Measurements from ENCODE around the gene RPL10. TPM values are rescaled to one million over a fixed set of nuclear protein-coding genes. Genes with fewer than 3 reads are reported as not detected.

Gene RPL10
- total RNA-seq, 4 donors from 2014 or later: 2,150 to 7,554 (median 4,519) TPM

DNA sequence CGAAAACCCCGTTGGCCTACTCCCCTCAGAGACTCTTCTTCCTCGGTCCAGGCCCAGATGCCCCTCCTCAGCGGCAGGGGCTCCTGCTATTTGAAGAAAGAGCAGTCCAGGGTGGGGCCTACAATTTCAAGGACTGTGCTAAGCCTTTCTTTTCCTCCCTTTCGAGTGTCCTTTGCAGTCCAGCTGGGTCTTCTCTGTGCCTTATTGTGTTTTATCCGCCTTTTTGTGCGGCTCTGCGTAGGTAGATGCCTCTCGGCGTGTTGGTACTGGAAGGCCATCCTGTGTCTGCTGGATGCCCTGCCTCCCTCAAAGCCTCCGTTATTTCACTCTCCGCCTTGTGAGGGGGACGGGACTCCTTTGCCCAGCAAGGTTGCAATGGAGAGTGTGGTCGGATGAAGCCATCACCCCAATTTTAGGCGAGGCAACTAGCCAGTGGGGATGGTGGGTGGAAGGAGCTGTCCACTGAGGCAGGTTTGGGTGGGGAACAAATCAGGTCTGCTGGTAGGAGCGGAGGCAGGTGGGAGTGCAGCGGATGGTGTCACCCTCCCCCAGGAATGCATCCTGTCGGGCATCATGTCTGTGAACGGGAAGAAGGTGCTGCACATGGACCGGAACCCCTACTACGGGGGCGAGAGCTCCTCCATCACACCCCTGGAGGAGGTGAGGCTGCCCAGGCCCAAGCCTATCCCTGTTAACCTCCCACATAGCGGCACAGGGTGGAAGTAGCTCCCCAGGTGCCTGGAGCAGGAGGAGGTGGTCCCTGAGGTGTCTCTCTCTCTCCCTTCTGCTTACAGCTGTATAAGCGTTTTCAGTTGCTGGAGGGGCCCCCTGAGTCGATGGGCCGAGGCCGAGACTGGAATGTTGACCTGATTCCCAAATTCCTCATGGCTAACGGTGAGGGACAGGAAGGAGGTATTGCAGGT is 40.1 kb downstream of the RPL10 start:
- H3K36me3 ChIP-seq: peaks cover 4 to 63% (median 60%) of the 10 kb centered on the region in 4 donors
- H3K4me1 ChIP-seq: peaks cover 7 to 27% (median 23%) of the 10 kb centered on the region in 4 donors
- H3K9me3 ChIP-seq: no peaks in the 10 kb centered on the region
- intact Hi-C loops (cut with DNase I): loop anchor here (5.0 kb wide), 1 partner anchor 49 kb away; the partner anchor contains the start of gene UBL4A
- no peaks in the 10 kb centered on the region for H3K27me3 ChIP-seq
- H3K4me3 ChIP-seq: peak overlapping the region; percentile 68 to 84 (median 74)
- WGBS: 58% methylated on average over 27 of the region's 28 CpGs
- DNase-seq (ENCODE audit: extremely low spot score): no peak
- H3K27ac ChIP-seq (replicated peaks in 1 of 4): peak overlapping the region; percentile 88 to 91 (median 90)
- TF ChIP-seq EP300 (IDR thresholded peaks at IDR 0.05) (no peak), POLR2AphosphoS5 (IDR thresholded peaks at IDR 0.05) (no peak), POLR2A (IDR thresholded peaks at IDR 0.05; ENCODE audit: low read depth) (no peak)

DNA sequence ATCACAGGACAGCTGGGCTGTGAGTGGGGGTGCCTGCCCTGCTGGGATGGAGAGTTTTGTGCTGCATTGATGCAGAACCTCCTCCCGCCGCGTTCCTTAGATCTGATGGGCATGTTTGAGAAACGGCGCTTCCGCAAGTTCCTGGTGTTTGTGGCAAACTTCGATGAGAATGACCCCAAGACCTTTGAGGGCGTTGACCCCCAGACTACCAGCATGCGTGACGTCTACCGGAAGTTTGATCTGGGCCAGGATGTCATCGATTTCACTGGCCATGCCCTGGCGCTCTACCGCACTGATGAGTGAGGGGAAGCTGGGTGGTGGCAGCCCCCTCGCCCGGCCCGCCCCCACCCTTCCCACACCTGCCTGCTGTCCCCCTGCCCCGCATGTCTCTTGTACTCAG is 41.7 kb downstream of the RPL10 start:
- no peak for DNase-seq (ENCODE audit: extremely low spot score)
- intact Hi-C loops (cut with DNase I): loop anchor here (5.0 kb wide), 1 partner anchor 47 kb away; the partner anchor contains the start of gene UBL4A

DNA sequence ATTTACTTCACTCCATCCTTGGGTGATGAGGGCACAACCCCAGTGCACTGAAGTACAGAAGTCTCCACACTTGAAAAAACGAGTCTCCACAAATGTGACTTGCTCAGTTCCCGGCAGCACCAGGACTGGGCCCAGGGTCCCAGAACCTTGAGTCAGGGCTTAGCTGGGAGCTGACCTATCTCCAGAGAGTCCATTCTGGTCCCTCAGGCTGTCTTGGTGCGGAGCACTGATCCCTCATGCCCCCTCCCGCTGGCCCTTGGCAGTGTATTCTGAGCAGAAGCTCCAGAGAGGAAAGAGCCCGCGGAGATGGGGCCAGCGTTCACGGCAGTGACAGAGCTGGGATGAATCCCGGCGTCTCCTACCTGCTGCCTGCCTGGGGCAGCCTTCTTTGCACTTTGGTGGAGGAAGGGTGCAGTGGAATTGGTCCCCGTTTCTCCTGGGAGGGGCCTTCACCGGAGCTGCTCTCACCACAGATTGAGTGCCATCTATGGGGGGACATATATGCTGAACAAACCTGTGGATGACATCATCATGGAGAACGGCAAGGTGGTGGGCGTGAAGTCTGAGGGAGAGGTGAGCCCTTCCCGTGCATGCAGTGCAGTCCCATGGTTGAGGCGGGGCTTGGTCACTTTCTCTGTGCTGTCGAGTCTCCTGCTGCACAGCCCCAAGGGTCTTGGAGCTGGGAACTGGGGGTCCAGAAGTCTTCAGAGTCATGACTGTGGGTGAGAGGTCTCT is 42.6 kb downstream of the RPL10 start:
- no peak for DNase-seq (ENCODE audit: extremely low spot score)
- intact Hi-C loops (cut with DNase I): no loop called here
- Histone ChIP-seq H3K27ac (replicated peaks in 1 of 4) (no peak overlapping the region), H3K4me1 (peaks cover 19 to 47% (median 42%) of the 10 kb centered on the region in 4 donors), H3K9me3 (no peaks in the 10 kb centered on the region), H3K27me3 (no peaks in the 10 kb centered on the region), H3K36me3 (peaks cover 4 to 44% (median 38%) of the 10 kb centered on the region in 4 donors), H3K4me3 (no peak overlapping the region)
- TF ChIP-seq, protein P1, sequence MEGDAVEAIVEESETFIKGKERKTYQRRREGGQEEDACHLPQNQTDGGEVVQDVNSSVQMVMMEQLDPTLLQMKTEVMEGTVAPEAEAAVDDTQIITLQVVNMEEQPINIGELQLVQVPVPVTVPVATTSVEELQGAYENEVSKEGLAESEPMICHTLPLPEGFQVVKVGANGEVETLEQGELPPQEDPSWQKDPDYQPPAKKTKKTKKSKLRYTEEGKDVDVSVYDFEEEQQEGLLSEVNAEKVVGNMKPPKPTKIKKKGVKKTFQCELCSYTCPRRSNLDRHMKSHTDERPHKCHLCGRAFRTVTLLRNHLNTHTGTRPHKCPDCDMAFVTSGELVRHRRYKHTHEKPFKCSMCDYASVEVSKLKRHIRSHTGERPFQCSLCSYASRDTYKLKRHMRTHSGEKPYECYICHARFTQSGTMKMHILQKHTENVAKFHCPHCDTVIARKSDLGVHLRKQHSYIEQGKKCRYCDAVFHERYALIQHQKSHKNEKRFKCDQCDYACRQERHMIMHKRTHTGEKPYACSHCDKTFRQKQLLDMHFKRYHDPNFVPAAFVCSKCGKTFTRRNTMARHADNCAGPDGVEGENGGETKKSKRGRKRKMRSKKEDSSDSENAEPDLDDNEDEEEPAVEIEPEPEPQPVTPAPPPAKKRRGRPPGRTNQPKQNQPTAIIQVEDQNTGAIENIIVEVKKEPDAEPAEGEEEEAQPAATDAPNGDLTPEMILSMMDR (IDR thresholded peaks at IDR 0.05): no peak
- no peak for TF ChIP-seq POLR2A (IDR thresholded peaks at IDR 0.05; ENCODE audit: low read depth)
- TF ChIP-seq POLR2AphosphoS5 (IDR thresholded peaks at IDR 0.05): no peak
- no peak for TF ChIP-seq EP300 (IDR thresholded peaks at IDR 0.05)
- 77% methylated on average over 5 of the region's 17 CpGs for WGBS

More for the DNA sequence above, 41.7 kb downstream of the RPL10 start:
- Histone ChIP-seq H3K27ac (replicated peaks in 1 of 4) (no peak overlapping the region), H3K9me3 (no peaks in the 10 kb centered on the region), H3K4me3 (no peak overlapping the region), H3K27me3 (no peaks in the 10 kb centered on the region), H3K36me3 (peaks cover 4 to 49% (median 45%) of the 10 kb centered on the region in 4 donors), H3K4me1 (peaks cover 14 to 37% (median 33%) of the 10 kb centered on the region in 4 donors)
- 92% methylated on average over 14 of the region's 18 CpGs for WGBS
- TF ChIP-seq POLR2A (IDR thresholded peaks at IDR 0.05; ENCODE audit: low read depth) (no peak), EP300 (IDR thresholded peaks at IDR 0.05) (no peak), POLR2AphosphoS5 (IDR thresholded peaks at IDR 0.05) (no peak)
- TF ChIP-seq, protein P1 (IDR thresholded peaks at IDR 0.05): no peak

DNA sequence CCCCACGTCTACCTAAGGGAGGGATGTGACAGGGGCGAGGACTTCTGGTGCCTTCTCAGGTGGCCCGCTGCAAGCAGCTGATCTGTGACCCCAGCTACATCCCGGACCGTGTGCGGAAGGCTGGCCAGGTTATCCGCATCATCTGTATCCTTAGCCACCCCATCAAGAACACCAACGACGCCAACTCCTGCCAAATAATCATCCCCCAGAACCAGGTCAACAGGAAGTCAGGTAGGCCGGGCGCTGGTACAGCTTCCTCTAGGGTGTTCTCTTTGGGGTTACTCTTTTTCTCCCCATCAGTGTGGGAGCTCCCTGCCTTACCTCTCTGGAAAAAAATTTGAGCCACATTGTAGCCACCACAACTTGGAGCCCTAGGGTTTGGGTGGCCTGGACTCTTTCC is 43.4 kb downstream of the RPL10 start:
- H3K9me3 ChIP-seq: no peaks in the 10 kb centered on the region
- H3K4me1 ChIP-seq: peaks cover 16 to 48% (median 46%) of the 10 kb centered on the region in 4 donors
- DNase-seq (ENCODE audit: extremely low spot score): no peak
- no peak overlapping the region for H3K4me3 ChIP-seq
- TF ChIP-seq POLR2A (IDR thresholded peaks at IDR 0.05; ENCODE audit: low read depth) (no peak), POLR2AphosphoS5 (IDR thresholded peaks at IDR 0.05) (no peak), EP300 (IDR thresholded peaks at IDR 0.05) (no peak)
- TF ChIP-seq, protein P1 (IDR thresholded peaks at IDR 0.05): no peak
- intact Hi-C loops (cut with DNase I): no loop called here
- peaks cover 4 to 50% (median 45%) of the 10 kb centered on the region in 4 donors for H3K36me3 ChIP-seq
- no peak overlapping the region for H3K27ac ChIP-seq (replicated peaks in 1 of 4)
- WGBS: 93% methylated on average over 8 of the region's 11 CpGs
- no peaks in the 10 kb centered on the region for H3K27me3 ChIP-seq
